KG1 (cell line): ENCODE measurements around the gene SORCS2.

Source experiments
- DNase-seq: peaks from one replicate; lab custom pipeline; 2025; lab: John Stamatoyannopoulos, UW

Gene SORCS2

GRCh38 chr4:7668271-7668670 is 475.9 kb downstream of the SORCS2 start:
- DNase-seq = no peak

- no peak for DNase-seq
Observed at GRCh38 chr4:7668826-7669225, 476.5 kb downstream of the SORCS2 start.

- DNase-seq = no peak
Observed at GRCh38 chr4:7672601-7673000, 480.3 kb downstream of the SORCS2 start.

- no peak for DNase-seq
Observed at GRCh38 chr4:7673121-7673520, 480.8 kb downstream of the SORCS2 start.

GRCh38 chr4:7674706-7675105 is 482.4 kb downstream of the SORCS2 start:
- DNase-seq = no peak

- DNase-seq = no peak
Observed at GRCh38 chr4:7675136-7675535, 482.8 kb downstream of the SORCS2 start.

- no peak for DNase-seq
Observed at GRCh38 chr4:7675612-7676320, 483.4 kb downstream of the SORCS2 start.

GRCh38 chr4:7676398-7676922 is 484.1 kb downstream of the SORCS2 start:
- DNase-seq = no peak

GRCh38 chr4:7677086-7677485 is 484.7 kb downstream of the SORCS2 start:
- DNase-seq = no peak

GRCh38 chr4:7677799-7678301 is 485.5 kb downstream of the SORCS2 start:
- DNase-seq = no peak

GRCh38 chr4:7678318-7678852 is 486.0 kb downstream of the SORCS2 start:
- DNase-seq = no peak

GRCh38 chr4:7679406-7680040 is 487.2 kb downstream of the SORCS2 start:
- DNase-seq = no peak

GRCh38 chr4:7680106-7680505 is 487.8 kb downstream of the SORCS2 start:
- DNase-seq = no peak

- no peak for DNase-seq
Observed at GRCh38 chr4:7680731-7681130, 488.4 kb downstream of the SORCS2 start.

GRCh38 chr4:7683126-7683703 is 490.9 kb downstream of the SORCS2 start:
- DNase-seq = no peak

GRCh38 chr4:7684294-7684693 is 492.0 kb downstream of the SORCS2 start:
- DNase-seq = no peak

- no peak for DNase-seq
Observed at GRCh38 chr4:7686070-7686870, 493.9 kb downstream of the SORCS2 start.

- no peak for DNase-seq
Observed at GRCh38 chr4:7687006-7687405, 494.7 kb downstream of the SORCS2 start.

GRCh38 chr4:7687796-7688195 is 495.5 kb downstream of the SORCS2 start:
- no peak for DNase-seq

- no peak for DNase-seq
Observed at GRCh38 chr4:7689773-7690693, 497.7 kb downstream of the SORCS2 start.

- no peak for DNase-seq
Observed at GRCh38 chr4:7691061-7691460, 498.7 kb downstream of the SORCS2 start.
